Midbrain (tissue), 1 donor: ENCODE data around the gene CFLAR.

Experiments
- DNase-seq: peaks from one replicate; lab custom pipeline; 2025; lab: John Stamatoyannopoulos, UW

Gene CFLAR

DNA sequence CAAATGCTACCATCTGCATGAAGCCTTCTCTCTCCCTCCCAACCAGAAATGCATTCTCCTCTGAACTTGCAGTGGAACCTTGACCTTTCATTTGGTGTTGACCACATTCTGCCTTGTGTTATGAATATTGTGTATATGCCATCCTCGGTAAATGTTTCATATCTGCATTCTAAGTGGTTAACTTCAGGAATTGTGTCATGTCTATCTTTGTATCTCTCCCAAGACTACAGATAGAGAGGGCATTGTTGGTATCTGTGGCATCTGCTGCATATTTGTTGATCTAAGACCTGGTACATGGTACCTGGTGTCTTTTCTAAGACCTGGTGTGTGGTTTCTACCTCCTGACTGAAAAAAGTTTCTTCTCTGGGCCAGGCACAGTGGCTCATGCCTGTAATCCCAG is 101.0 kb downstream of the CFLAR start:
- DNase-seq = no peak

DNA sequence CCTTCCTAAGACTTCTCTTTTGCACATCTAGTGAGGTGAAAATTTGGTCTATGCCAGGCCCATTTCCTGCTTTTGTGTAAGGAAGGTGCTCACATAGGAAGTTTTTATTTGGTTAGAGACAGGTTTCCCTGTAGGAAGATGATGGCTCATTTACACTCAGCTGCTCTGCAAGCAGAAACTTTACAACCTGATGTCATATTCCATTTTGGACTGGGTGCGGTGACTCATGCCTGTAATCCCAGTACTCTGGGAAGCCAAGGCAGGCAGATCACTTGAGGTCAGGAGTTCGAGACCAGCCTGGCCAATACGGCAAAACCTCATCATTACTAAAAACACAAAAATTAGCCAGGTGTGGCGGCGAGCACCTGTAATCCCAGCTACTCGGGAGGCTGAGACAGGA is 102.8 kb downstream of the CFLAR start:
- no peak for DNase-seq

DNA sequence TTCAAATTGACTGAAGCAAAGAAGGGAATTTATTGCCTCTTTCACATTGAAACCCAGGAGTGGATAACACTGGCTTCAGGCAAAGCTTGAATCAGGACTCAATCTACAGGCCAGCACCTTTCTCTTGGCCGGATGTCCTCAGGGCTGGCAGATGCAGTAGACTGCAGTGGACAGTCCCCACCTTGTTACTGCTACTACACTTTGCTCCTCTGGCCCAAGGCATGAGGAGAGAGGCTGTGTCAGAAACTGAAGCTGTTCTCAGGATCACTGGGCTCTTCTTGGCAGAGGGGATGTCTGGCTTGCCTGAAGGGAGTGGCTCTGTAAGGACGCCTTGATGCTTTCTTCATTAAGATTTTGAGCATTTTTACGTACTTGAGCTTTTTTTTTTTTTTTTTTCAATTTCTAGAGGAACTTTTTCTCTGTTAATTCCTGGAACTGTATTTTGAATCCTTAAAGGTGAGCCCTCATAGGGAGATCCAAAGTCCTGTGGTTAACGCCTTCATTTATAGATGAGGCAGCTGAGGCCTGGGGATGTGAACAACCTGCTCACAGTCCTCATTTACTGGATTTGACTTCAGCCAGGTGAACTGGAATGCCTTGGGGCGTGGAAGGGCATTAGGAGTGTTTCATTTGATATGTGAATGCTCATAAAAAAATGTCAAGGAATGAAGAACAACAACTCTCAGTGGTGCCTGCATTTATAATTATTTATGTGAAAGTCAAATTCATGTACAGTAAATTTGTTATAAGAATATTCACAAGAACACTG is 103.5 kb downstream of the CFLAR start:
- DNase-seq = no peak

DNA sequence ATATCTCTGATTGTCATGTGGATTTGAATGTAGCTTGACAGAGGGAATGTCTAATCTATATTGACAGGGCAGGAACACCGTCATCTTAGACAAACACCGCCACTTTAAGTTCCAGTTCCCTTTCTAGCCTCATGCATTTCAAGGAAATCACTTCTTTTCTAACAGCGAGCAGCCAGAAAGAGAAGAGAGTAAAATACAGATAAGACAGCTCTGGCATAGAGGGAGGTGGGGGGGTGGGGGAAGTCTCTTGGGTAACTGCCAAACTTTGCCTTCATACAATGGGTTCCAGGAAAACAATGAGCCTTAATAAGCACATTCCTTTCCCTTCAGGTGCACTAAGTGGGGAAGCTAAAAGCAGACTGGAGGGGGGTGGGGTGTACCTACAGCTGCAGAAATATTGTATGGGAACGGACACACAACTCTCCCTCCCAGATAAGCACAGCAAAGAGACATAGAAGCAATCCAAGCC is 104.2 kb downstream of the CFLAR start:
- no peak for DNase-seq

DNA sequence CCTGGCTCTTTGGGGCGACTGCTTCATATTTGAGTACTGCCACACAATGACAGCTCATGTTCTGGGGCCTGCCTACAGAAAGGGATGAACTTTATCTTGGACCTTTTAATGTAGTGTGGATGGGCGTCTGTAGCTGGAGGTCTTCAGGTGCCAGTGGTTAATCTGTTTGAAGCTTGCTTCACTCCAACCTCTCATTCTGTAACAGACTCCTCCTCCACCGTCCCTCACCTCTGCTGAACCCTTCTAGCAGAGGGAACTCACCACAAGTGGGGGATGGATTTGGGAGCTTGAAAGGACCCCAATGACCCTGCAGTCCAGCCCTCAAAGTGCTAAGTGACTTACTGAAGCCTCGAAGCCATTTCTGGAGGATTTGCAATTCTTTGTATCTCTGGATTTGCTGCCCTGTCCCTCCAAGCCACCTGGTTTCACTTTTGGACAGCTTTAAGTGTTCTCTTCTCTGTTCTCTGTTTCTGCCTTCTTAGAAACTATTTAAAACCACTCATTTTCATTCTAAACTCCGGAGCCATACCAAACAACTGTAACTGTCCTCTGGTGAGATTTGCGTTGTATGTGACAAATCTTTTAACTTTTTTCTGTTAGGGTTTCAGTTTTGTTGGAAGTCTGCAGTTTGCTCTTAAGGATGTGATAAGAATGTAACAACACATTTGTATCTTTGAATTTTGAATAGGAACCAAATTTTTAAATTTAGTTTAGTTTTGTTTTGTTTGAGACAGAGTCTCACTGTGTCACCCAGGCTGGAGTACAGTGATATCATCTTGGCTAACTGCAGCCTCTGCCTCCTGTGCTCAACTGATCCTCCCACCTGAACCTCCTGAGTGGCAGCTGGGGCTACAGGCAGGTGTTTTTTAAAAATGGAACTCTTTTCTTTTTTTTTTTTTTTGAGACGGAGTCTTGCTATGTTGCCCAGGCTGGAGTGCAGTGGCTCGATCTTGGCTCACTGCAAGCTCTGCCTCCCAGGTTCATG is 107.4 kb downstream of the CFLAR start:
- no peak for DNase-seq
